IMR-90 (cell line): ENCODE data around the gene CDH15. TPM values are rescaled to one million over a fixed set of nuclear protein-coding genes. Genes with fewer than 3 reads are reported as not detected.
A peak's percentile ranks its signal among the peaks of the same experiment; 100 is the strongest.

Source experiments
- ATAC-seq: fragments of 200-7000 bp; cut with Tn5 transposase; 2 replicates; pipeline ENCODE4 v1.9.1; 2020; ENCODE audit warnings: low read depth, mild to moderate bottlenecking, moderate library complexity
- BruUV-seq: library from RNA; stranded (reverse); fragments of 400-500 nt; replicated peaks from 2 replicates; lab custom pipeline; 2021; lab: Mats Ljungman, UMichigan
- CTCF ChIA-PET: fragments of 300-600 bp; formaldehyde crosslinking; extraction: SDS; loops from one replicate; lab custom pipeline; 2021; ENCODE audit warnings: antibody characterized with exemption; lab: Yijun Ruan, JAX
- POLR2A ChIA-PET: fragments of 300-600 bp; sonication (Branson Sonifier 250); formaldehyde crosslinking; loops from one replicate; lab custom pipeline; 2022; ENCODE audit warnings: antibody characterized with exemption; ENCODE audit not compliant: unreplicated experiment; lab: Charles Lee
- DNase-seq: peaks from one replicate; pipeline ENCODE4 v3.0.0; 2013
- H2AFZ ChIP-seq: replicated peaks from 2 replicates; pipeline ENCODE3; 2013; ENCODE audit warnings: low read length, mild to moderate bottlenecking; ENCODE audit not compliant: poor library complexity
- H2AK5ac ChIP-seq: 2 replicates; pipeline ENCODE4 v1.6.1; 2013; ENCODE audit warnings: low read depth, low read length, inconsistent platforms
- H2AK9ac ChIP-seq: replicated peaks from 2 replicates; pipeline ENCODE3; 2013; ENCODE audit warnings: mild to moderate bottlenecking, low read depth, low read length, moderate library complexity; ENCODE audit not compliant: poor library complexity
- H2BK120ac ChIP-seq: 2 replicates; pipeline ENCODE4 v1.6.1; 2013; ENCODE audit warnings: low read depth, low read length, inconsistent platforms
- H2BK15ac ChIP-seq: 3 replicates; pipeline ENCODE4 v1.6.1; 2013; ENCODE audit warnings: low read depth, low read length, inconsistent platforms
- H2BK20ac ChIP-seq: 2 replicates; pipeline ENCODE4 v1.6.1; 2013; ENCODE audit warnings: low read depth, mild to moderate bottlenecking, inconsistent platforms, low read length, moderate library complexity
- H2BK5ac ChIP-seq: 2 replicates; pipeline ENCODE4 v1.6.1; 2013; ENCODE audit warnings: mild to moderate bottlenecking, low read depth, low read length, inconsistent platforms; ENCODE audit not compliant: poor library complexity, severe bottlenecking
- H3K14ac ChIP-seq: replicated peaks from 2 replicates; pipeline ENCODE4 v1.6.1; 2013; ENCODE audit warnings: low read depth, low read length, inconsistent platforms
- H3K18ac ChIP-seq: 2 replicates; pipeline ENCODE4 v1.6.1; 2013; ENCODE audit warnings: low read depth, low read length, control low read depth
- H3K23ac ChIP-seq: 2 replicates; pipeline ENCODE4 v1.6.1; 2013; ENCODE audit warnings: low read depth, low read length, inconsistent platforms
- H3K27ac ChIP-seq: 2 replicates; pipeline ENCODE4 v1.5.1; 2013; ENCODE audit warnings: mild to moderate bottlenecking, control low read depth, low read length; ENCODE audit not compliant: insufficient read depth
- H3K27me3 ChIP-seq: 2 replicates; pipeline ENCODE4 v1.6.1; 2013; ENCODE audit warnings: low read length; ENCODE audit not compliant: control insufficient read depth, insufficient read depth
- H3K36me3 ChIP-seq: 2 replicates; pipeline ENCODE4 v1.6.1; 2013; ENCODE audit warnings: low read length, mixed read lengths; ENCODE audit not compliant: control insufficient read depth, insufficient read depth
- H3K4ac ChIP-seq: 2 replicates; pipeline ENCODE4 v1.6.1; 2013; ENCODE audit warnings: low read depth, low read length, inconsistent platforms
- H3K4me1 ChIP-seq: 2 replicates; pipeline ENCODE4 v1.6.1; 2013; ENCODE audit warnings: low read length, mixed read lengths; ENCODE audit not compliant: control insufficient read depth, insufficient read depth
- H3K4me2 ChIP-seq: 2 replicates; pipeline ENCODE4 v1.6.1; 2013; ENCODE audit warnings: low read depth, mild to moderate bottlenecking, control low read depth, low read length, moderate library complexity
- H3K4me3 ChIP-seq: 2 replicates; pipeline ENCODE4 v1.5.1; 2013; ENCODE audit warnings: low read depth, mild to moderate bottlenecking, control low read depth, low read length, moderate library complexity; ENCODE audit not compliant: insufficient read depth
- H3K56ac ChIP-seq: 2 replicates; pipeline ENCODE4 v1.6.1; 2013; ENCODE audit warnings: low read length, inconsistent platforms; ENCODE audit not compliant: insufficient read depth; ENCODE audit errors: extremely low read depth
- H3K79me1 ChIP-seq, 2 experiments: 2 replicates each; pipeline ENCODE4 v1.6.1; 2013; ENCODE audit warnings: low read length in 2 of 2, inconsistent platforms in 1 of 2, low read depth in 1 of 2
- H3K9ac ChIP-seq: 2 replicates; pipeline ENCODE4 v1.6.1; 2013; ENCODE audit warnings: low read depth, low read length, control low read depth
- H3K9me1 ChIP-seq: 2 replicates; pipeline ENCODE4 v1.6.1; 2013; ENCODE audit warnings: low read length, inconsistent platforms; ENCODE audit not compliant: insufficient read depth
- H3K9me3 ChIP-seq: 2 replicates; pipeline ENCODE4 v1.6.1; 2013; ENCODE audit warnings: low read length; ENCODE audit not compliant: control insufficient read depth, insufficient read depth
- H4K20me1 ChIP-seq: 2 replicates; pipeline ENCODE4 v1.6.1; 2013; ENCODE audit warnings: low read length, inconsistent platforms; ENCODE audit not compliant: insufficient read depth
- H4K5ac ChIP-seq: 2 replicates; pipeline ENCODE4 v1.6.1; 2013; ENCODE audit warnings: mild to moderate bottlenecking, low read depth, low read length, control low read depth
- H4K8ac ChIP-seq, 2 experiments: 2 replicates each; pipeline ENCODE4 v1.6.1; 2013; ENCODE audit warnings: low read depth in 2 of 2, low read length in 2 of 2, control low read depth in 1 of 2, inconsistent platforms in 1 of 2
- H4K91ac ChIP-seq: 2 replicates; pipeline ENCODE4 v1.6.1; 2013; ENCODE audit warnings: low read depth, low read length, inconsistent platforms; ENCODE audit not compliant: insufficient read depth
- FOS ChIP-seq: fragments of 150-350 bp; IDR thresholded peaks from 2 replicates; pipeline ENCODE4 v1.6.1; 2016; ENCODE audit warnings: low read depth, low read length
- WGBS, 2 experiments: methylation state at CpG; one replicate each; pipeline versions ENCODE4 v1.1.5 to v1.1.7; 2013; ENCODE audit warnings: missing lambda C conversion rate in 2 of 2; ENCODE audit not compliant: insufficient read length in 1 of 2; ENCODE audit errors: extremely low coverage in 2 of 2; 5-methylcytosine and 5-hydroxymethylcytosine counted together
- dilution Hi-C: fragments of 300-500 bp; cut with HindIII; formaldehyde crosslinking; loops from one replicate; pipeline ENCODE4 v1.14.3; 2018; ENCODE audit warnings: low sequenced_read_pairs; ENCODE audit not compliant: unreplicated experiment
- in situ Hi-C: fragments of 300-500 bp; cut with MboI; formaldehyde crosslinking; loops from 3 replicates; pipeline ENCODE4 v1.14.3; 2019; ENCODE audit warnings: low sequenced_read_pairs, inconsistent platforms, mixed read lengths
- intact Hi-C: fragments of 100-400 bp; cut with micrococcal nuclease; formaldehyde crosslinking; loops from 2 replicates; pipeline ENCODE4 v1.10.0; 2022
- polyA plus RNA-seq, 3 experiments: library from polyadenylated mRNA; depleted of rRNA; stranded (reverse); fragments of >200 nt; gene quantifications; 2 replicates each; pipeline ENCODE4 v1.2.3, GENCODE V29; 2012; ENCODE audit warnings: low replicate concordance in 1 of 3
- total RNA-seq: library from RNA; depleted of rRNA; stranded (reverse); fragments of >200 nt; gene quantifications from 2 replicates; pipeline ENCODE4 v1.2.3, GENCODE V29; 2012
- TF ChIP-seq, protein P1 (sequence below): fragments of 150-350 bp; IDR thresholded peaks from 2 replicates; pipeline ENCODE4 v1.6.1; 2017; ENCODE audit warnings: mild to moderate bottlenecking, antibody characterized with exemption, low read length, low read depth

CDH15 gene
- total and polyA plus RNA-seq, 2 of the 4 experiments (the other 2 are of a cell fraction): 0.18 to 0.62 TPM

DNA sequence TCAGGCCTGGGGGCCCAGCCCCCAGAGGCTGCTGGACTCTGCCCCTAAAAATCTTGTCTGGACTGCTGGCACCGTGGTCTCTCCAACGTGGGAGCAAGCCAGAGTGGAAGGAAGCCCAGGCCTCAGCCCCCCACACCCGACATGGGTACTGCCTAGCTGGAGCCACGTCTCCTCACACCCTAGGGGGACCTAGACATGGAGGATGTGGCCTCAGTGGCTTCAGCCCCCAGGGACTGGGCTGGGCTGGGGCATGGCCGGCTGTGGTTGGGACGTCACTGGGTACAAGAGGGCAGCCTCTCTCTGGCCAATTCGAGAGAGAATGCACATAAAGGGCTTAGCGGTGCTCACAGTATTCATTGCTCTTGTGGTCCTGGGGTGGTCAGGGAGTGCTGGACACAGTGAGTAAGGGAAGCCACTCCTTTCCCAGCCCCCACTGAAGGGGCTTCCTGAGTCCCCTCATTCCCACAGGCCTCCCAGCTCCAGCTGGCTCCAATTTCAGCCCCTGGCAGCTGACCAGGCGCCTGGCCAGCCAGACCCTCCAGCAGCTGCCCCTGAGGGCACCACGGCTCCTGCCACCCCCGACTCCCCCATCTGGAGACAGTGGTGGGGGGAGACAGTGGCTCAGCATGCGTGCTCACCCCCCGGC is 1.1 kb downstream of the CDH15 start:
- Histone ChIP-seq H3K27me3 (peaks cover 49% of the 10 kb centered on the region), H2BK15ac (no peak overlapping the region), H3K27ac (no peak overlapping the region), H3K4me1 (peaks cover 3% of the 10 kb centered on the region; the same call in 1 of the 2 replicates), H3K18ac (no peak overlapping the region), H3K79me1 (no peaks in the 10 kb centered on the region), H2BK20ac (no peak overlapping the region), H3K23ac (no peak overlapping the region), H2AK9ac (peak overlapping the region; percentile 76), H2AFZ (no peak overlapping the region), H2BK120ac (no peak overlapping the region), H3K4me3 (no peak overlapping the region), H4K5ac (no peak overlapping the region), H4K91ac (no peak overlapping the region), H3K9me1 (no peaks in the 10 kb centered on the region), H3K56ac (no peak overlapping the region), H3K4ac (no peak overlapping the region), H3K36me3 (no peaks in the 10 kb centered on the region), H3K9ac (no peak overlapping the region), H2AK5ac (no peak overlapping the region), H3K4me2 (no peak overlapping the region), H3K9me3 (no peaks in the 10 kb centered on the region), H2BK5ac (no peak overlapping the region), H4K8ac (no peak overlapping the region), H3K14ac (no peak overlapping the region), H4K20me1 (no peaks in the 10 kb centered on the region; the same call in 1 of the 2 replicates)
- ATAC-seq: no peak
- intact Hi-C loops: no loop called here
- dilution Hi-C loops: no loop called here
- WGBS, 2 experiments: no CpG with 5 or more reads among the region's 13 CpGs
- ChIA-PET CTCF (no interaction called here), POLR2A (no interaction called here)
- no peak for TF ChIP-seq FOS
- TF ChIP-seq, protein P1, sequence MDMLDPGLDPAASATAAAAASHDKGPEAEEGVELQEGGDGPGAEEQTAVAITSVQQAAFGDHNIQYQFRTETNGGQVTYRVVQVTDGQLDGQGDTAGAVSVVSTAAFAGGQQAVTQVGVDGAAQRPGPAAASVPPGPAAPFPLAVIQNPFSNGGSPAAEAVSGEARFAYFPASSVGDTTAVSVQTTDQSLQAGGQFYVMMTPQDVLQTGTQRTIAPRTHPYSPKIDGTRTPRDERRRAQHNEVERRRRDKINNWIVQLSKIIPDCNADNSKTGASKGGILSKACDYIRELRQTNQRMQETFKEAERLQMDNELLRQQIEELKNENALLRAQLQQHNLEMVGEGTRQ: no peak
- no TSS peak for BruUV-seq
- DNase-seq: no peak
- in situ Hi-C loops: no loop called here
